ENCODE results near the gene NVL.
"Not testable (repeated sequence)": the region's sequence is repeated elsewhere in the genome, so short reads cannot be mapped to it uniquely, and the experiment has no call there.

Gene NVL

DNA sequence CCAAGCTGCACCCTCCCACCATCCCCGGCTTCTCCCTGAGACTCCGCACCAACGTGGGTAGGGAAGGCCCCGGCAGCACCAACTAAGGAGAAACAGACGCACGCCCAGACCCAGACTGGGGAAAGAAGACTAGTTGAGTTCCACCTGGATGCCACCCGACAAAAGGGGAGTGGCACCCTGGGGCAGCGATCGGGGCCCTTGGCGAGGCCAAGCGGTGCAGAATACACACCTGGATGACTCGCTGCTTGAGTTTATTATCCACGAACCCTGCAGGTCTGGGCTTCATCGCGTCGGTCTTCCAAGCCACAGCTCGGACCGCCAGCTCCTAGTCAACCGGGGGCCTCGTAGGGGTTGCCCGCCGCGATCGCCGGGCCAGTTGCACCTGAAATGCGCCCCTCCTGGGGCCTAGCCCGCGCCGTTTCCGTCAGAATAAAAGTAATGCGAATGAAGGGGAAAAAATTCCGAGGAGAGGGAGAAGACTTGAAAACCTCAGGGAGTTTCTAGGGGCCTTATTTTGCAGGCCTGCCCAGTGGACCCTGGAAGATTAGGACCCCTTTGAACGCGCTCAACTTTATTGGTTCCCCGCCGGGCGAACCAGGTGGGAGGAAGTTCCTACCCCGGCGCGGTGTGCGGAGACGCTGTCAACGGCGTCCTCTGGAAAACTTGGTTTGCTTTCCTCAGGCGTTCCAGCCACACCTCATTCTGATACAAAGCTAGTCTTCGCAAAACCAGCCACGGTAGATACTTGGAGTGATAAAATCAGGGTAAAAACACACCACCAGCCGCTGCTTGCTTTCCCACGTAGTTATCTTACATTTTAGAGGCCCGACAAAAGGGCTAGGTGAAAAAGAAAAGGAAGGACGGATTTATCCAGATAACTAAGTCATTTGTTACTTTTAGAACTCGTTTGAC is at the start of gene NVL:
NVL (minus strand) TSS at position 331 of the 912 bp plus-strand sequence; CDS start at position 286, 45 bp downstream.
- peak; percentile 87 for DNase-seq (ENCODE audit: low spot score)

GRCh38 chr1:224378855-224379631 is 49.1 kb upstream of the NVL start:
- DNase-seq (ENCODE audit: low spot score), result no peak

GRCh38 chr1:224377676-224378006 is 47.7 kb upstream of the NVL start:
- no peak for DNase-seq (ENCODE audit: low spot score)

- no peak for DNase-seq (ENCODE audit: low spot score)
These were observed 45.1 kb upstream of the NVL start for GRCh38 chr1:224375059-224375458.

- DNase-seq (ENCODE audit: low spot score), result no peak
These were observed 43.1 kb upstream of the NVL start for GRCh38 chr1:224373008-224373590.

- no peak for DNase-seq (ENCODE audit: low spot score)
These were observed 38.4 kb upstream of the NVL start for GRCh38 chr1:224368409-224368808.

GRCh38 chr1:224359207-224359606 is 29.2 kb upstream of the NVL start:
- no peak for DNase-seq (ENCODE audit: low spot score)

GRCh38 chr1:224358237-224358636 is 28.3 kb upstream of the NVL start:
- no peak for DNase-seq (ENCODE audit: low spot score)

- no peak for DNase-seq (ENCODE audit: low spot score)
These were observed 27.7 kb upstream of the NVL start for GRCh38 chr1:224357626-224358124.

DNA sequence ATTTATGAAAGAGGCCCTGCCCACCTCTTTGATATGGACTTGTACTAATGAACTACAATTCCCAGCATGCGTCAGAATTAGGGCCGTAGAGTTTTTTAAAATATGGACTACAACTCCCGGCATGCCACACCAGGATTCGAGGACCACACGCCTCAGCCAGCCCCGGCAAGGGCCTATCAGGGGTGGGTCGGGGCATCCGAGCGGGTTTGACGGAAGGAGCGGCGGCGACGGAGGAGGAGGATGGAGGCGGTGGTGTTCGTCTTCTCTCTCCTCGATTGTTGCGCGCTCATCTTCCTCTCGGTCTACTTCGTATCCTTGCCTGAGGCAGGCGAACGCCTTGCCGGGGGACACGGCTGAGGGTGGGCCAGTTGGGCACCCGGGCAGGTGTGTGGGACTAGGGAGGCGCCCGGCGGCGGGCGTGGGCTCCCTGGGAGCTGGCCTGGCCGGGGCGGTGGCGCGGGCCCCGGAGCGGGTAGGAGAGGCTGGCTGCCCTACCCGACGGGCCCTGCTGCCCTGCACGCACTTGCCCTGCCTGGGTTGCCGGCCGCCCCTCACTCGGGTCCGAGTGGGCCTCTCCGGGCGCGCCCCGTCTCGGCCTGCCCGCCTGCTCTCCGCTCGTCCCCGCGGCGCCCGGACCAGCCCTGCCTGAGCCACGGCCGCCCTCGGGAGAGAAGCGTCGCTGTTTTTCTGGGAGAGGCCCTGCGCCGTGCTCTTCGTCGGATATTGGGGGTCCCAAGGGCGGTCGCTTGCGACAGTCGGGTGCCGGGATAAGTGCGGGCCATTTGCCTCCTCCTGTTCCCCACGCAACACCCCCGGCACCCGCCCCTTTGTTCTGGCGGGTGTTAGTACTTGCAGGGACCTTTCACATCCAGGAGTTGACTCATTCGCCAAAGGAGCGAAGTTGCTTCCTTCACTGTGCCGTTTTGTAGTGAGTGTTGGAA is 27.0 kb upstream of the NVL start, which contains the start of gene CNIH4:
CNIH4 (plus strand) TSS at position 195 of the 941 bp plus-strand sequence; CDS start at position 241, 46 bp downstream.
- DNase-seq (ENCODE audit: low spot score), result peak; percentile 92

DNA sequence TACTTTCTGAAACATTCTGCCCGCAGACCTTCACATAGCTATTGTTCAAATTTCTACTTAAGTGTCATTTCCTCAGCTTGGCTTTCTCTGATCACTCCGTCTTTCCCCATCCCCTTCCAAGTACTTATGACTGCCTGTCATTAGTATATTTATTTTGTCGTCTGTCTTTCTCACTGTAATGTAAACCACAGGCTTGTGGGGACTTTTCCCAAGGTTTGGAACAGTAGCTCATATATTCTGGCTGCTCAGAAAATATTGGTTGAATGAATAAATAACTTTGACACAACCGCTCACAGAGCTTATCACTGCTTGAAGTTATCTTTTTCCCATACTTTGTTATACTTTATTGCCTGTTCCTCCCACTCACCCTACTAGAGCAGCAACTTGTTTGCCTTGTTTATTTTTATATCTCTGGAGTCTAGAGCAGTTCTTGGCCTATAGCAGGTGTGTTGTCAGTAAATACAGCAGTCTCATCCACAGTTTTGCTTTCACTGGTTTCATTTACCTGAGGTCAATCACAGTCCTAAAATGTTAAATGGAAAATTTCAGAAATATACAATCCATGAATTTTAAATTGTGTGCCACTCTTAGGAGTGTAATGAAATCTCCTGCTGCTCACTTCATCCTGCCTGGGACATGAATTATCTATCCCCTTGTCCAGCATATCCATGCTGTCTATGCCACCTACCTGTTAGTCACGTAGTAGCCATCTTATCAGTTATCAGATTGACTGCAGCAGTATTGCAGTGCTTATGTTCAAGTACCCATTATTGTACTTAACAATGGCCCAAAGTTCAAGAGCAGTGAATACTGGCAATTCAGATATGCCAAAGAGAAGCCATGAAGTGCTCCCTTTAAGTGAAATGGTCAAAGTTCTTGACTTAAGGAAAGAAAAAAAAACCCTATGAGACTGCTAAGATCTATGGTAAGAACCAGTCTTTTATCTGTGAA is 24.3 kb upstream of the NVL start:
- DNase-seq (ENCODE audit: low spot score), result no peak

DNA sequence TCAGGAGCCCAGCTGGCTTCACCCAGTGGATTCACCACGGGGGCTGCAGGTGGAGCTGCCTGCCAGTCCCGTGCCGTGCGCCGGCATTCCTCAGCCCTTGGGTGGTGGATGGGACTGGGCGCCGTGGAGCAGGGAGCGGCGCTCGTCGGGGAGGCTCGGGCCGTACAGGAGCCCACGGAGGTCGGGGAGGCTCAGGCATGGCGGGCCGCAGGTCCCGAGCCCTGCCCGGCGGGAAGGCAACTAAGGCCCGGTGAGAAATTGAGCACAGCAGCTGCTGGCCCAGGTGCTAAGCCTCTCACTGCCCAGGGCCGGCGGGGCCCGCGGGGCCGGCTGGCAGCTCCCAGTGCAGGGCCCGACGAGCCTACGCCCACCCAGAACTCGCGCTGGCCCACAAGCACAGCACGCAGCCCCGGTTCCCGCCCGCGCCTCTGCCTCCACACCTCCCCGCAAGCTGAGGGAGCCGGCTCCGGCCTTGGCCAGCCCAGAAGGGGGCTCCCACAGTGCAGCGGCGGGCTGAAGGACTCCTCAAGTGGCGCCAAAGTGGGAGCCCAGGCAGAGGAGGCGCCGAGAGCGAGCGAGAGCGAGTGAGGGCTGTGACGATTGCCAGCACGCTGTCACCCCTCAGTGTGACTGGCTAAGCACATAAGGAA is 22.6 kb upstream of the NVL start:
- not testable (repeated sequence) for DNase-seq (ENCODE audit: low spot score)

- not testable (repeated sequence) for DNase-seq (ENCODE audit: low spot score)
These were observed 19.7 kb upstream of the NVL start for GRCh38 chr1:224349716-224350115.

- DNase-seq (ENCODE audit: low spot score), result no peak
These were observed 18.2 kb upstream of the NVL start for GRCh38 chr1:224348137-224348536.

- no peak for DNase-seq (ENCODE audit: low spot score)
These were observed 13.7 kb upstream of the NVL start for GRCh38 chr1:224343679-224344078.

DNA sequence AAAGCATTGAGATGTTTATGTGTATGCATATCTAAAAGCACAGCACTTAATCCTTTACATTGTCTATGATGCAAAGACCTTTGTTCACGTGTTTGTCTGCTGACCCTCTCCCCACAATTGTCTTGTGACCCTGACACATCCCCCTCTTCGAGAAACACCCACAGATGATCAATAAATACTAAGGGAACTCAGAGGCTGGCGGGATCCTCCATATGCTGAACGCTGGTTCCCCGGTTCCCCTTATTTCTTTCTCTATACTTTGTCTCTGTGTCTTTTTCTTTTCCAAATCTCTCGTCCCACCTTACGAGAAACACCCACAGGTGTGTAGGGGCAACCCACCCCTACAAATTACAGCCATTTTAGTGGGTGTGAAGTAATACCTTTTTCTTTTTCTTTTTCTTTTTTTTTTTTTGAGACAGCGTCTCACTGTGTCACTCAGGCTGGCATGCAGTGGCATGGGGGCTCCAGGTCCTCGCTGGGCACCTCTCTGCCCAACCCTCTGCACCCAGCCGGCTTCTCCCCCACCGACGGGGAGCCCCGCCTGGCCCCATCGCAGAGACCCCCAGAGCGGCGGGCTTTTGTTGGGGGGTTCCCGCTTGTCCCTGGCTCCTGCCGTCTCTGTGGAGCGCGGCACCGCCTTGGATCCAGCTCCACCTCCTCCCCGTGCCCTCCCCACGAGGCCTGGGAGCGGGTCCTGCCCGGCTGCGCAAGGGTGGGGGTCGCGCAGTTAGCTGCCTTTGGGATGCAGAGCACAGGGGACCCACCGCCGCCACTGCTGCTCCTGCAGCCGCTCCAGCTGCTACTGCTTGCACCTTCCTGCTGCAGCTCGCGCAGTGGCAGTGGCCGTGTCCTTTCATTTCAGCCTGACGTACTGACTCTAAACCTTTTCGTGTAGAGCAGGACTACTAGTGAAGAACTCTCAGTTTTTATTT is 10.7 kb upstream of the NVL start:
- DNase-seq (ENCODE audit: low spot score), result peak; percentile 65

DNA sequence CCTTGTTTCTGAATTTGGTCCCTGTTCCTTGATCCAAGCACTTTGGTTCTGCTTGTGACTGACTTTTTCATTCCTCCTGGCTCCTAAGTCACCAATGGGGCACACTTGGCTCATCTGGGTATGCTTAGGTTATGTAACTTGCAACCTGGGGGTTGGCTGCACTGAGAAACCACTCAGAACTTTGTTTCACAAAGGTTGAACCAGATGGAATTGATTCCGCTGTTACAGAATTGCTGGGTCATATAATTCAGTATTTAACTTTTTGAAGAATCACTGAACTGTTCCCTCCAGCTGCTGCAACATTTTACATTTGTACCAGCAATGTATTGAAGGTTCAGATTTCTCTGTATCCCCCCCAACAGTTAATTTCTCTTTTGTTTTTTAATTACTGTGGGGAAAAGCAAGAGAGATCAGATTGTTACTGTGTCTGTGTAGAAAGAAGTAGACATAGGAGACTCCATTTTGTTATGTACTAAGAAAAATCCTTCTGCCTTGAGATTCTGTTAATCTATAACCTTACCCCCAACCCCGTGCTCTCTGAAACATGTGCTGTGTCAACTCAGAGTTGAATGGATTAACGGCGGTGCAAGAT is 9.6 kb upstream of the NVL start:
- no peak for DNase-seq (ENCODE audit: low spot score)

All from ecto neural progenitor cell (in vitro differentiated cells).